Measurements from ENCODE around the gene TM4SF4.

Gene TM4SF4

DNA sequence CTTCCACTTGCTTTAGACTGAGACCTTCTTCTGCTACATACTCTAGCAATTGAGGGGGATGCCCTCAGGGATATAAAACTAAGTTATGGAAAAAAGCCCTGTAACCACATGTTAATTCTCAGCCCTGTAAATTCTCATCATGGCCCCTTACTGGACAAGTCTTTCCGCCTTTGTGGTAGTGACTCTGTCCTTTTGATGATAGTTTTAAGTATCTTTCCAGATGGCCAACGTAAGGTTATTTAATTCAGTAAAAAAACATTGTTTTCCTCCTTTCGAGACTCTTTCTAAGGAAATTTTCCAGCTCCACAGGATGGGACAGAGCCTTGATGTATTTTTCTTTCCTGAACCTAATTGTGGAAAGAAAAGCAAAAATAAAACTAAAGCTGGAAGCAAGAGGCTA lies 25.3 kb upstream of the TM4SF4 start:
- no peak for TF ChIP-seq EZH2phosphoT487 (IDR thresholded peaks at IDR 0.05; ENCODE audit: low read depth)
- TF ChIP-seq, protein P1, sequence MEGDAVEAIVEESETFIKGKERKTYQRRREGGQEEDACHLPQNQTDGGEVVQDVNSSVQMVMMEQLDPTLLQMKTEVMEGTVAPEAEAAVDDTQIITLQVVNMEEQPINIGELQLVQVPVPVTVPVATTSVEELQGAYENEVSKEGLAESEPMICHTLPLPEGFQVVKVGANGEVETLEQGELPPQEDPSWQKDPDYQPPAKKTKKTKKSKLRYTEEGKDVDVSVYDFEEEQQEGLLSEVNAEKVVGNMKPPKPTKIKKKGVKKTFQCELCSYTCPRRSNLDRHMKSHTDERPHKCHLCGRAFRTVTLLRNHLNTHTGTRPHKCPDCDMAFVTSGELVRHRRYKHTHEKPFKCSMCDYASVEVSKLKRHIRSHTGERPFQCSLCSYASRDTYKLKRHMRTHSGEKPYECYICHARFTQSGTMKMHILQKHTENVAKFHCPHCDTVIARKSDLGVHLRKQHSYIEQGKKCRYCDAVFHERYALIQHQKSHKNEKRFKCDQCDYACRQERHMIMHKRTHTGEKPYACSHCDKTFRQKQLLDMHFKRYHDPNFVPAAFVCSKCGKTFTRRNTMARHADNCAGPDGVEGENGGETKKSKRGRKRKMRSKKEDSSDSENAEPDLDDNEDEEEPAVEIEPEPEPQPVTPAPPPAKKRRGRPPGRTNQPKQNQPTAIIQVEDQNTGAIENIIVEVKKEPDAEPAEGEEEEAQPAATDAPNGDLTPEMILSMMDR (IDR thresholded peaks at IDR 0.05; ENCODE audit: low read depth, low read length), result no peak
- Histone ChIP-seq H3K4me3 (ENCODE audit: low read length) (no peak overlapping the region), H2AFZ (ENCODE audit: low read depth, low read length) (no peak overlapping the region), H3K9me3 (ENCODE audit: insufficient read depth, low read length) (no peaks in the 10 kb centered on the region), H3K9ac (ENCODE audit: low read length) (no peak overlapping the region), H3K79me2 (ENCODE audit: low read length) (no peaks in the 10 kb centered on the region), H3K27ac (ENCODE audit: low read length) (no peak overlapping the region), H3K27me3 (ENCODE audit: low read depth, low read length) (peaks cover 2% of the 10 kb centered on the region; the same call in 1 of the 2 replicates), H4K20me1 (ENCODE audit: insufficient read depth, low read length) (no peaks in the 10 kb centered on the region), H3K4me1 (ENCODE audit: low read length) (peaks cover 16% of the 10 kb centered on the region), H3K36me3 (replicated peaks; ENCODE audit: low read depth, low read length) (no peaks in the 10 kb centered on the region), H3K4me2 (ENCODE audit: low read length) (no peak overlapping the region)

DNA sequence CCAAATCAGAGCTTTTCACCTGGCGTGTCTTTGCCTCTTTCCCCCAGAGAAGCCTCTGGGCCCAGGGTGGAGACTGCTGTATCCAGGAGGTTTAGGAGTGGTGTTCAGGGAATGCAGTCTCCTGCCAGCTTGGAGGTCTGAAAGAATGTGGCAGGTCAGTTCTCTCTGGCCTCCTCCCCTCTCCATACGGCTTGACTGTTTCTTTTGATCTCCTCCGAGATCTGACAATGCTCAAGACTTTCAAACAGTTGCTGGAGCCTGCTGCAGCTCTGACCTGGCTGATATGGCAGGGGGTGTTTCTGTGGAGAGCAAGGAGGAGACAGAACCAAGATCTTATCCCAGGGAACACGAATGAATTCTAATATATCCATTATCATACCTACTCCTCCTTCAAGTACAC lies 24.7 kb upstream of the TM4SF4 start:
- no peak overlapping the region for H3K4me2 ChIP-seq (ENCODE audit: low read length)
- peaks cover 2% of the 10 kb centered on the region; the same call in 1 of the 2 replicates for H3K27me3 ChIP-seq (ENCODE audit: low read depth, low read length)
- no peak overlapping the region for H3K4me3 ChIP-seq (ENCODE audit: low read length)
- TF ChIP-seq, protein P1 (IDR thresholded peaks at IDR 0.05; ENCODE audit: low read depth, low read length), result no peak
- TF ChIP-seq EZH2phosphoT487 (IDR thresholded peaks at IDR 0.05; ENCODE audit: low read depth), result no peak
- no peak overlapping the region for H3K27ac ChIP-seq (ENCODE audit: low read length)
- peaks cover 16% of the 10 kb centered on the region for H3K4me1 ChIP-seq (ENCODE audit: low read length)
- H3K79me2 ChIP-seq (ENCODE audit: low read length), result no peaks in the 10 kb centered on the region
- H4K20me1 ChIP-seq (ENCODE audit: insufficient read depth, low read length), result no peaks in the 10 kb centered on the region
- H3K9me3 ChIP-seq (ENCODE audit: insufficient read depth, low read length), result no peaks in the 10 kb centered on the region
- no peaks in the 10 kb centered on the region for H3K36me3 ChIP-seq (replicated peaks; ENCODE audit: low read depth, low read length)
- no peak overlapping the region for H2AFZ ChIP-seq (ENCODE audit: low read depth, low read length)
- H3K9ac ChIP-seq (ENCODE audit: low read length), result no peak overlapping the region

DNA sequence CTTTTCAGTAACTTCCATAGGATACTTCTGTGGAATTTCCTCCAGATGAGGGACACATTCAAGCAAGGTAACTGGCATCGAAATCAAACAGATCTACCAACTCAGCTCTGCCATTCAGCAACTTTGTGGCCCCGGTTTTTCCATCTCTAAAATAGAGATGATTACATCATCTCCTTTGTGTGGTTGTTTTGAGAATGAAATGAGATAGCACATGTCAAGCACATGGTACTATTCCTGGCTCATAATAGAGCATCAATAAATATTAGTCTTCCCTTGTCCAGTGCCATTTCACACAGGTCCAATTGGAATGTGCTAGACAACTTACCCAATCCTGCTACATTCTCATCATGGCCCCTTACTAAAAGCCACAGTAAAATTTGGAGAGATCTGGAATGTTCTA lies 24.2 kb upstream of the TM4SF4 start:
- H3K4me2 ChIP-seq (ENCODE audit: low read length), result no peak overlapping the region
- H3K4me3 ChIP-seq (ENCODE audit: low read length), result no peak overlapping the region
- H3K36me3 ChIP-seq (replicated peaks; ENCODE audit: low read depth, low read length), result no peaks in the 10 kb centered on the region
- H2AFZ ChIP-seq (ENCODE audit: low read depth, low read length), result no peak overlapping the region
- no peaks in the 10 kb centered on the region for H4K20me1 ChIP-seq (ENCODE audit: insufficient read depth, low read length)
- H3K27ac ChIP-seq (ENCODE audit: low read length), result no peak overlapping the region
- no peak for TF ChIP-seq EZH2phosphoT487 (IDR thresholded peaks at IDR 0.05; ENCODE audit: low read depth)
- TF ChIP-seq, protein P1 (IDR thresholded peaks at IDR 0.05; ENCODE audit: low read depth, low read length), result no peak
- H3K27me3 ChIP-seq (ENCODE audit: low read depth, low read length), result peaks cover 2% of the 10 kb centered on the region; the same call in 1 of the 2 replicates
- H3K4me1 ChIP-seq (ENCODE audit: low read length), result peaks cover 16% of the 10 kb centered on the region
- no peaks in the 10 kb centered on the region for H3K9me3 ChIP-seq (ENCODE audit: insufficient read depth, low read length)
- no peaks in the 10 kb centered on the region for H3K79me2 ChIP-seq (ENCODE audit: low read length)
- H3K9ac ChIP-seq (ENCODE audit: low read length), result no peak overlapping the region

DNA sequence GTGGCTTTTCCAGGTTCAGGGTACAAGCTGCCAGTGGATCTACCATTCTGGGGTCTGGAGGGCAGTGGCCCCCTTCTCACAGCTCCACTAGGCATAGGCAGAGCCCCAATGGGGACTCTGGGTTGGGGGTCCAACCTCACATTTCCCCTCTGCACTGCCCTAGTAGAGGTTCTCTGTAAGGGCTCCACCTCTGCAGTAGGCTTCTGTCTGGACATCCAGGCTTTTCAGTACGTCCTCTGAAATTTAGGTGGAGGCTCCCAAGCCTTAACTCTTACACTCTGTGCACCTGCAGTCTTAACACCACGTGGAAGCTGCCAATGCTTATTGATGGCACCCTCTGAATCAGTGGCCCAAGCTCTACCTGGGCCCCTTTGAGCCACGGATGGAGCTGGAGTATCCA lies 22.5 kb upstream of the TM4SF4 start:
- H3K4me2 ChIP-seq (ENCODE audit: low read length), result no peak overlapping the region
- H3K9me3 ChIP-seq (ENCODE audit: insufficient read depth, low read length), result no peaks in the 10 kb centered on the region
- no peaks in the 10 kb centered on the region for H3K36me3 ChIP-seq (replicated peaks; ENCODE audit: low read depth, low read length)
- H3K9ac ChIP-seq (ENCODE audit: low read length), result no peak overlapping the region
- no peaks in the 10 kb centered on the region for H4K20me1 ChIP-seq (ENCODE audit: insufficient read depth, low read length)
- H3K4me1 ChIP-seq (ENCODE audit: low read length), result peaks cover 16% of the 10 kb centered on the region
- TF ChIP-seq, protein P1 (IDR thresholded peaks at IDR 0.05; ENCODE audit: low read depth, low read length), result no peak
- TF ChIP-seq EZH2phosphoT487 (IDR thresholded peaks at IDR 0.05; ENCODE audit: low read depth), result no peak
- no peak overlapping the region for H3K27ac ChIP-seq (ENCODE audit: low read length)
- peaks cover 2% of the 10 kb centered on the region; the same call in 1 of the 2 replicates for H3K27me3 ChIP-seq (ENCODE audit: low read depth, low read length)
- no peak overlapping the region for H2AFZ ChIP-seq (ENCODE audit: low read depth, low read length)
- no peak overlapping the region for H3K4me3 ChIP-seq (ENCODE audit: low read length)
- no peaks in the 10 kb centered on the region for H3K79me2 ChIP-seq (ENCODE audit: low read length)
